IMR-90 (cell line): ENCODE data around the gene NT5C1B. TPM values are rescaled to one million over a fixed set of nuclear protein-coding genes. Genes with fewer than 3 reads are reported as not detected.

Experiments
- ATAC-seq: fragments of 200-7000 bp; cut with Tn5 transposase; 2 replicates; pipeline ENCODE4 v1.9.1; 2020; ENCODE audit warnings: low read depth, mild to moderate bottlenecking, moderate library complexity
- BruUV-seq: library from RNA; stranded (reverse); fragments of 400-500 nt; replicated peaks from 2 replicates; lab custom pipeline; 2021; lab: Mats Ljungman, UMichigan
- CTCF ChIA-PET: fragments of 300-600 bp; formaldehyde crosslinking; extraction: SDS; loops from one replicate; lab custom pipeline; 2021; ENCODE audit warnings: antibody characterized with exemption; lab: Yijun Ruan, JAX
- POLR2A ChIA-PET: fragments of 300-600 bp; sonication (Branson Sonifier 250); formaldehyde crosslinking; loops from one replicate; lab custom pipeline; 2022; ENCODE audit warnings: antibody characterized with exemption; ENCODE audit not compliant: unreplicated experiment; lab: Charles Lee
- DNase-seq: peaks from one replicate; pipeline ENCODE4 v3.0.0; 2013
- H2AFZ ChIP-seq: replicated peaks from 2 replicates; pipeline ENCODE3; 2013; ENCODE audit warnings: low read length, mild to moderate bottlenecking; ENCODE audit not compliant: poor library complexity
- H2AK5ac ChIP-seq: 2 replicates; pipeline ENCODE4 v1.6.1; 2013; ENCODE audit warnings: low read depth, low read length, inconsistent platforms
- H2AK9ac ChIP-seq: replicated peaks from 2 replicates; pipeline ENCODE3; 2013; ENCODE audit warnings: mild to moderate bottlenecking, low read depth, low read length, moderate library complexity; ENCODE audit not compliant: poor library complexity
- H2BK120ac ChIP-seq: 2 replicates; pipeline ENCODE4 v1.6.1; 2013; ENCODE audit warnings: low read depth, low read length, inconsistent platforms
- H2BK15ac ChIP-seq: 3 replicates; pipeline ENCODE4 v1.6.1; 2013; ENCODE audit warnings: low read depth, low read length, inconsistent platforms
- H2BK20ac ChIP-seq: 2 replicates; pipeline ENCODE4 v1.6.1; 2013; ENCODE audit warnings: low read depth, mild to moderate bottlenecking, inconsistent platforms, low read length, moderate library complexity
- H2BK5ac ChIP-seq: 2 replicates; pipeline ENCODE4 v1.6.1; 2013; ENCODE audit warnings: mild to moderate bottlenecking, low read depth, low read length, inconsistent platforms; ENCODE audit not compliant: poor library complexity, severe bottlenecking
- H3K14ac ChIP-seq: replicated peaks from 2 replicates; pipeline ENCODE4 v1.6.1; 2013; ENCODE audit warnings: low read depth, low read length, inconsistent platforms
- H3K18ac ChIP-seq: 2 replicates; pipeline ENCODE4 v1.6.1; 2013; ENCODE audit warnings: low read depth, low read length, control low read depth
- H3K23ac ChIP-seq: 2 replicates; pipeline ENCODE4 v1.6.1; 2013; ENCODE audit warnings: low read depth, low read length, inconsistent platforms
- H3K27ac ChIP-seq: 2 replicates; pipeline ENCODE4 v1.5.1; 2013; ENCODE audit warnings: mild to moderate bottlenecking, control low read depth, low read length; ENCODE audit not compliant: insufficient read depth
- H3K27me3 ChIP-seq: 2 replicates; pipeline ENCODE4 v1.6.1; 2013; ENCODE audit warnings: low read length; ENCODE audit not compliant: control insufficient read depth, insufficient read depth
- H3K36me3 ChIP-seq: 2 replicates; pipeline ENCODE4 v1.6.1; 2013; ENCODE audit warnings: low read length, mixed read lengths; ENCODE audit not compliant: control insufficient read depth, insufficient read depth
- H3K4ac ChIP-seq: 2 replicates; pipeline ENCODE4 v1.6.1; 2013; ENCODE audit warnings: low read depth, low read length, inconsistent platforms
- H3K4me1 ChIP-seq: 2 replicates; pipeline ENCODE4 v1.6.1; 2013; ENCODE audit warnings: low read length, mixed read lengths; ENCODE audit not compliant: control insufficient read depth, insufficient read depth
- H3K4me2 ChIP-seq: 2 replicates; pipeline ENCODE4 v1.6.1; 2013; ENCODE audit warnings: low read depth, mild to moderate bottlenecking, control low read depth, low read length, moderate library complexity
- H3K4me3 ChIP-seq: 2 replicates; pipeline ENCODE4 v1.5.1; 2013; ENCODE audit warnings: low read depth, mild to moderate bottlenecking, control low read depth, low read length, moderate library complexity; ENCODE audit not compliant: insufficient read depth
- H3K56ac ChIP-seq: 2 replicates; pipeline ENCODE4 v1.6.1; 2013; ENCODE audit warnings: low read length, inconsistent platforms; ENCODE audit not compliant: insufficient read depth; ENCODE audit errors: extremely low read depth
- H3K79me1 ChIP-seq, 2 experiments: 2 replicates each; pipeline ENCODE4 v1.6.1; 2013; ENCODE audit warnings: low read length in 2 of 2, inconsistent platforms in 1 of 2, low read depth in 1 of 2
- H3K9ac ChIP-seq: 2 replicates; pipeline ENCODE4 v1.6.1; 2013; ENCODE audit warnings: low read depth, low read length, control low read depth
- H3K9me1 ChIP-seq: 2 replicates; pipeline ENCODE4 v1.6.1; 2013; ENCODE audit warnings: low read length, inconsistent platforms; ENCODE audit not compliant: insufficient read depth
- H3K9me3 ChIP-seq: 2 replicates; pipeline ENCODE4 v1.6.1; 2013; ENCODE audit warnings: low read length; ENCODE audit not compliant: control insufficient read depth, insufficient read depth
- H4K20me1 ChIP-seq: 2 replicates; pipeline ENCODE4 v1.6.1; 2013; ENCODE audit warnings: low read length, inconsistent platforms; ENCODE audit not compliant: insufficient read depth
- H4K5ac ChIP-seq: 2 replicates; pipeline ENCODE4 v1.6.1; 2013; ENCODE audit warnings: mild to moderate bottlenecking, low read depth, low read length, control low read depth
- H4K8ac ChIP-seq, 2 experiments: 2 replicates each; pipeline ENCODE4 v1.6.1; 2013; ENCODE audit warnings: low read depth in 2 of 2, low read length in 2 of 2, control low read depth in 1 of 2, inconsistent platforms in 1 of 2
- H4K91ac ChIP-seq: 2 replicates; pipeline ENCODE4 v1.6.1; 2013; ENCODE audit warnings: low read depth, low read length, inconsistent platforms; ENCODE audit not compliant: insufficient read depth
- FOS ChIP-seq: fragments of 150-350 bp; IDR thresholded peaks from 2 replicates; pipeline ENCODE4 v1.6.1; 2016; ENCODE audit warnings: low read depth, low read length
- MXI1 ChIP-seq: IDR thresholded peaks from 2 replicates; pipeline ENCODE4 v1.6.1; 2012; ENCODE audit warnings: low read depth, mild to moderate bottlenecking, low read length, moderate library complexity, borderline replicate concordance
- NFE2L2 ChIP-seq: fragments of 150-350 bp; IDR thresholded peaks from 2 replicates; pipeline ENCODE4 v1.6.1; 2016; ENCODE audit warnings: low read depth, mild to moderate bottlenecking, low read length
- RAD21 ChIP-seq: IDR thresholded peaks from 2 replicates; pipeline ENCODE4 v1.6.1; 2012; ENCODE audit warnings: low read length, improper control_type of control experiment
- RFX5 ChIP-seq: IDR thresholded peaks from 2 replicates; pipeline ENCODE4 v1.8.0; 2012; ENCODE audit warnings: low read depth, mild to moderate bottlenecking, low read length, moderate library complexity
- SMC3 ChIP-seq: fragments of 150-350 bp; IDR thresholded peaks from 2 replicates; pipeline ENCODE4 v1.6.1; 2016; ENCODE audit warnings: low read depth, mild to moderate bottlenecking, antibody characterized with exemption, low read length, moderate library complexity
- WGBS, 2 experiments: methylation state at CpG; one replicate each; pipeline versions ENCODE4 v1.1.5 to v1.1.7; 2013; ENCODE audit warnings: missing lambda C conversion rate in 2 of 2; ENCODE audit not compliant: insufficient read length in 1 of 2; ENCODE audit errors: extremely low coverage in 2 of 2; 5-methylcytosine and 5-hydroxymethylcytosine counted together
- dilution Hi-C: fragments of 300-500 bp; cut with HindIII; formaldehyde crosslinking; loops from one replicate; pipeline ENCODE4 v1.14.3; 2018; ENCODE audit warnings: low sequenced_read_pairs; ENCODE audit not compliant: unreplicated experiment
- in situ Hi-C: fragments of 300-500 bp; cut with MboI; formaldehyde crosslinking; loops from 3 replicates; pipeline ENCODE4 v1.14.3; 2019; ENCODE audit warnings: low sequenced_read_pairs, inconsistent platforms, mixed read lengths
- intact Hi-C: fragments of 100-400 bp; cut with micrococcal nuclease; formaldehyde crosslinking; loops from 2 replicates; pipeline ENCODE4 v1.10.0; 2022
- polyA plus RNA-seq, 3 experiments: library from polyadenylated mRNA; depleted of rRNA; stranded (reverse); fragments of >200 nt; gene quantifications; 2 replicates each; pipeline ENCODE4 v1.2.3, GENCODE V29; 2012; ENCODE audit warnings: low replicate concordance in 1 of 3
- total RNA-seq: library from RNA; depleted of rRNA; stranded (reverse); fragments of >200 nt; gene quantifications from 2 replicates; pipeline ENCODE4 v1.2.3, GENCODE V29; 2012
- TF ChIP-seq, protein P1 (sequence below): conservative IDR thresholded peaks from 2 replicates; pipeline ENCODE4 v1.5.1; 2012; ENCODE audit warnings: mild to moderate bottlenecking, low read depth, low read length, improper control_type of control experiment
- TF ChIP-seq, protein P2 (sequence below): fragments of 150-350 bp; IDR thresholded peaks from 2 replicates; pipeline ENCODE4 v1.6.1; 2017; ENCODE audit warnings: mild to moderate bottlenecking, antibody characterized with exemption, low read length, low read depth
- TF ChIP-seq, protein P3 (sequence below): fragments of 150-350 bp; IDR thresholded peaks from 2 replicates; pipeline ENCODE4 v1.6.1; 2016; ENCODE audit warnings: low read depth, mild to moderate bottlenecking, low read length, moderate library complexity, borderline replicate concordance

Gene NT5C1B
- total and polyA plus RNA-seq, 2 of the 4 experiments (the other 2 are of a cell fraction) = not detected

DNA sequence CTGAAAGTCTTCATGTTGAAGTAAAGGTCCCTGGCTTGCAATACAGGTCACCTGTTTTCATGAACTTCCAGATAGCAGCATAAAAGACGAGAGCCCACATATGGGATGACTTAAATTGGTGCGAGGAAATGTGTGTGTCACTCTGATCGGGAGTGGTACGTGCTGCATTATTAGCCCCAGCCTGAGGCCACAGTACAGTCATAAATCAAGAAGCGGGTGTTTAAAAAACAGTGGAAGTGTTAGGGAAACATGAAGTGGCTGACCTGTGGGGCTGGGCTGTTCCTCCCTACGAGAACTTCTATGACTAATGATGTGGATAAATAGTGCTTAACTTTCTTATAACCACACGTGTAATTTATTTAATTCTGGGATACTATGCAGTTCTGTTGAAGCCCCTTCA, 53.3 kb downstream of the NT5C1B start:
- no peak overlapping the region for H3K18ac ChIP-seq
- H3K4me1 ChIP-seq = no peaks in the 10 kb centered on the region
- no peak overlapping the region for H3K4me2 ChIP-seq
- ChIA-PET CTCF (no interaction called here), POLR2A (no interaction called here)
- no peaks in the 10 kb centered on the region for H3K79me1 ChIP-seq
- intact Hi-C loops (no loop called here), in situ Hi-C loops (no loop called here), dilution Hi-C loops (no loop called here)
- H4K91ac ChIP-seq = no peak overlapping the region
- 0 out of 2 replicates have a peak, but pooled peaks have one; percentile 24 for ATAC-seq
- H3K56ac ChIP-seq = no peak overlapping the region
- no peaks in the 10 kb centered on the region for H3K9me1 ChIP-seq
- no peak overlapping the region for H4K8ac ChIP-seq
- H3K9ac ChIP-seq = no peak overlapping the region
- no peak overlapping the region for H2AK9ac ChIP-seq
- H3K14ac ChIP-seq = no peak overlapping the region
- H3K4ac ChIP-seq = no peak overlapping the region
- H2BK15ac ChIP-seq = no peak overlapping the region
- no peak overlapping the region for H3K4me3 ChIP-seq
- no peak overlapping the region for H3K23ac ChIP-seq
- peaks cover 1% of the 10 kb centered on the region; the same call in 1 of the 2 replicates for H3K27me3 ChIP-seq
- no peak overlapping the region for H2AFZ ChIP-seq
- no peak overlapping the region for H2AK5ac ChIP-seq
- H2BK20ac ChIP-seq = no peak overlapping the region
- TF ChIP-seq, protein P1, sequence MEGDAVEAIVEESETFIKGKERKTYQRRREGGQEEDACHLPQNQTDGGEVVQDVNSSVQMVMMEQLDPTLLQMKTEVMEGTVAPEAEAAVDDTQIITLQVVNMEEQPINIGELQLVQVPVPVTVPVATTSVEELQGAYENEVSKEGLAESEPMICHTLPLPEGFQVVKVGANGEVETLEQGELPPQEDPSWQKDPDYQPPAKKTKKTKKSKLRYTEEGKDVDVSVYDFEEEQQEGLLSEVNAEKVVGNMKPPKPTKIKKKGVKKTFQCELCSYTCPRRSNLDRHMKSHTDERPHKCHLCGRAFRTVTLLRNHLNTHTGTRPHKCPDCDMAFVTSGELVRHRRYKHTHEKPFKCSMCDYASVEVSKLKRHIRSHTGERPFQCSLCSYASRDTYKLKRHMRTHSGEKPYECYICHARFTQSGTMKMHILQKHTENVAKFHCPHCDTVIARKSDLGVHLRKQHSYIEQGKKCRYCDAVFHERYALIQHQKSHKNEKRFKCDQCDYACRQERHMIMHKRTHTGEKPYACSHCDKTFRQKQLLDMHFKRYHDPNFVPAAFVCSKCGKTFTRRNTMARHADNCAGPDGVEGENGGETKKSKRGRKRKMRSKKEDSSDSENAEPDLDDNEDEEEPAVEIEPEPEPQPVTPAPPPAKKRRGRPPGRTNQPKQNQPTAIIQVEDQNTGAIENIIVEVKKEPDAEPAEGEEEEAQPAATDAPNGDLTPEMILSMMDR = no peak
- TF ChIP-seq NFE2L2 = no peak
- TF ChIP-seq SMC3 = no peak
- no peak for TF ChIP-seq RFX5
- TF ChIP-seq RAD21 = no peak
- TF ChIP-seq MXI1 = no peak
- TF ChIP-seq, protein P2, sequence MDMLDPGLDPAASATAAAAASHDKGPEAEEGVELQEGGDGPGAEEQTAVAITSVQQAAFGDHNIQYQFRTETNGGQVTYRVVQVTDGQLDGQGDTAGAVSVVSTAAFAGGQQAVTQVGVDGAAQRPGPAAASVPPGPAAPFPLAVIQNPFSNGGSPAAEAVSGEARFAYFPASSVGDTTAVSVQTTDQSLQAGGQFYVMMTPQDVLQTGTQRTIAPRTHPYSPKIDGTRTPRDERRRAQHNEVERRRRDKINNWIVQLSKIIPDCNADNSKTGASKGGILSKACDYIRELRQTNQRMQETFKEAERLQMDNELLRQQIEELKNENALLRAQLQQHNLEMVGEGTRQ = no peak
- TF ChIP-seq FOS = no peak
- TF ChIP-seq, protein P3, sequence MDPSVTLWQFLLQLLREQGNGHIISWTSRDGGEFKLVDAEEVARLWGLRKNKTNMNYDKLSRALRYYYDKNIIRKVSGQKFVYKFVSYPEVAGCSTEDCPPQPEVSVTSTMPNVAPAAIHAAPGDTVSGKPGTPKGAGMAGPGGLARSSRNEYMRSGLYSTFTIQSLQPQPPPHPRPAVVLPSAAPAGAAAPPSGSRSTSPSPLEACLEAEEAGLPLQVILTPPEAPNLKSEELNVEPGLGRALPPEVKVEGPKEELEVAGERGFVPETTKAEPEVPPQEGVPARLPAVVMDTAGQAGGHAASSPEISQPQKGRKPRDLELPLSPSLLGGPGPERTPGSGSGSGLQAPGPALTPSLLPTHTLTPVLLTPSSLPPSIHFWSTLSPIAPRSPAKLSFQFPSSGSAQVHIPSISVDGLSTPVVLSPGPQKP = no peak
- H3K36me3 ChIP-seq = no peaks in the 10 kb centered on the region
- H3K9me3 ChIP-seq = no peaks in the 10 kb centered on the region; the same call in 1 of the 2 replicates
- H2BK120ac ChIP-seq = no peak overlapping the region
- 40% methylated on average over 1 of the region's 7 CpGs; no CpG with 5 or more reads in 1 of the 2 experiments for WGBS, 2 experiments
- H4K5ac ChIP-seq = no peak overlapping the region
- DNase-seq = peak; percentile 14
- no peak overlapping the region for H2BK5ac ChIP-seq
- no peaks in the 10 kb centered on the region for H4K20me1 ChIP-seq
- no TSS peak for BruUV-seq
- H3K27ac ChIP-seq = no peak overlapping the region
